CD14-positive monocyte (primary cell): ENCODE data around the gene P3H2. TPM values are rescaled to one million over a fixed set of nuclear protein-coding genes. Genes with fewer than 3 reads are reported as not detected.

ENCODE experiments used
- DNase-seq, 3 donors: peaks; one replicate each; pipeline ENCODE4 v3.0.0-alpha.2; 2011 to 2022
- H2AFZ ChIP-seq: 2 replicates; pipeline ENCODE4 v1.6.0; 2012; ENCODE audit warnings: mild to moderate bottlenecking, low read depth, low read length, inconsistent platforms; ENCODE audit not compliant: insufficient read depth, poor library complexity, severe bottlenecking
- H3K27ac ChIP-seq, 2 donors: 1 replicate in 1 of 2; 2 replicates in 1 of 2; pipeline ENCODE4 v1.5.1; 2012 to 2013; ENCODE audit warnings: low read length in 2 of 2, control low read depth in 1 of 2, inconsistent platforms in 1 of 2, low read depth in 1 of 2, mild to moderate bottlenecking in 1 of 2
- H3K27me3 ChIP-seq, 2 donors: one replicate each; pipeline versions ENCODE4 v1.6.0 to v1.6.1; 2011 to 2013; ENCODE audit warnings: low read length in 2 of 2; ENCODE audit not compliant: control insufficient read depth in 2 of 2, insufficient read depth in 2 of 2
- H3K36me3 ChIP-seq, 2 donors: replicated peaks in 1 of 2; 1 replicate in 1 of 2; 2 replicates in 1 of 2; pipeline versions ENCODE4 v1.5.1 to v1.6.1; 2012 to 2013; ENCODE audit warnings: low read length in 2 of 2, control low read depth in 1 of 2, inconsistent platforms in 1 of 2, mild to moderate bottlenecking in 1 of 2; ENCODE audit not compliant: insufficient read depth in 2 of 2, control insufficient read depth in 1 of 2
- H3K4me1 ChIP-seq, 2 donors: 1 replicate in 1 of 2; 2 replicates in 1 of 2; pipeline versions ENCODE4 v1.5.1 to v1.6.1; 2012 to 2013; ENCODE audit warnings: low read length in 2 of 2, control low read depth in 1 of 2, inconsistent platforms in 1 of 2, mild to moderate bottlenecking in 1 of 2, moderate library complexity in 1 of 2; ENCODE audit not compliant: insufficient read depth in 2 of 2, control insufficient read depth in 1 of 2
- H3K4me2 ChIP-seq: replicated peaks from 2 replicates; pipeline ENCODE3; 2012; ENCODE audit warnings: low read length, moderate library complexity, mild to moderate bottlenecking; ENCODE audit not compliant: poor library complexity, severe bottlenecking; ENCODE audit errors: extremely low read depth
- H3K4me3 ChIP-seq, 3 experiments: fragments of 200-600 bp in 1 of 3; sonication (generic) in 1 of 3; replicated peaks in 1 of 3; 1 replicate in 2 of 3; 2 replicates in 1 of 3; pipeline ENCODE4 v1.5.1; 2011 to 2013; ENCODE audit warnings: low read length in 3 of 3, mild to moderate bottlenecking in 3 of 3, control low read depth in 2 of 3, low read depth in 2 of 3, inconsistent platforms in 1 of 3, moderate library complexity in 1 of 3
- H3K79me2 ChIP-seq: 2 replicates; pipeline ENCODE4 v1.6.0; 2012; ENCODE audit warnings: mild to moderate bottlenecking, control low read depth, inconsistent platforms, low read length, moderate library complexity; ENCODE audit not compliant: insufficient read depth
- H3K9ac ChIP-seq: 2 replicates; pipeline ENCODE4 v1.6.0; 2017; ENCODE audit warnings: low read length, mild to moderate bottlenecking; ENCODE audit not compliant: insufficient read depth, poor library complexity, severe bottlenecking
- H3K9me3 ChIP-seq, 2 donors: replicated peaks in 1 of 2; 1 replicate in 1 of 2; 2 replicates in 1 of 2; pipeline versions ENCODE4 v1.5.1 to v1.6.1; 2012 to 2013; ENCODE audit warnings: low read length in 2 of 2, control low read depth in 1 of 2; ENCODE audit not compliant: control insufficient read depth in 1 of 2, insufficient read depth in 1 of 2
- H4K20me1 ChIP-seq: 2 replicates; pipeline ENCODE4 v1.6.0; 2012; ENCODE audit warnings: mild to moderate bottlenecking, low read length, control low read depth, moderate library complexity; ENCODE audit not compliant: insufficient read depth
- H3K27ac Mint-ChIP-seq, 7 donors: one replicate each; pipeline ENCODE4 v1.8.0; 2020; ENCODE audit warnings: mild to moderate bottlenecking in 7 of 7, mixed read lengths in 7 of 7, moderate library complexity in 6 of 7, inconsistent platforms in 2 of 7
- H3K27me3 Mint-ChIP-seq, 3 donors: one replicate each; pipeline ENCODE4 v1.8.0; 2021 to 2022; ENCODE audit warnings: low read depth in 3 of 3, mild to moderate bottlenecking in 3 of 3, mixed read lengths in 3 of 3, moderate library complexity in 3 of 3, inconsistent platforms in 1 of 3
- H3K36me3 Mint-ChIP-seq, 2 donors: one replicate each; pipeline ENCODE4 v1.8.0; 2020; ENCODE audit warnings: mixed read lengths in 2 of 2, inconsistent platforms in 1 of 2, mild to moderate bottlenecking in 1 of 2
- H3K4me1 Mint-ChIP-seq: one replicate; pipeline ENCODE4 v1.8.0; 2020; ENCODE audit warnings: mild to moderate bottlenecking, mixed read lengths
- H3K4me3 Mint-ChIP-seq, 2 donors: one replicate each; pipeline ENCODE4 v1.8.0; 2020; ENCODE audit warnings: mild to moderate bottlenecking in 2 of 2, mixed read lengths in 2 of 2, moderate library complexity in 1 of 2
- H3K9me3 Mint-ChIP-seq, 7 donors: one replicate each; pipeline ENCODE4 v1.8.0; 2020 to 2022; ENCODE audit warnings: mixed read lengths in 7 of 7, mild to moderate bottlenecking in 6 of 7, moderate library complexity in 6 of 7, inconsistent platforms in 2 of 7
- CTCF ChIP-seq: fragments of 200-600 bp; IDR thresholded peaks from one replicate; pipeline ENCODE4 v1.8.0; 2022; ENCODE audit warnings: antibody characterized with exemption, mild to moderate bottlenecking
- WGBS: methylation state at CpG from one replicate; pipeline ENCODE4 v1.1.5; 2013; ENCODE audit warnings: missing lambda C conversion rate; ENCODE audit not compliant: insufficient coverage; 5-methylcytosine and 5-hydroxymethylcytosine counted together
- intact Hi-C, 2 donors: fragments of 100-400 bp; cut with micrococcal nuclease; formaldehyde crosslinking; loops; one replicate each; pipeline versions ENCODE4 v1.15.0 to v1.15.1; 2023
- polyA plus RNA-seq, 3 donors: library from polyadenylated mRNA; depleted of rRNA in 1 of 3; unstranded in 2 of 3; stranded (reverse) in 1 of 3; fragments of 300-500 nt in 2 of 3; fragments of >200 nt in 1 of 3; fragmentation: Illumina TruSeq in 2 of 3; gene quantifications; 1 replicate in 2 of 3; 2 replicates in 1 of 3; pipeline ENCODE4 v1.2.3, GENCODE V29; 2012 to 2021

P3H2 gene
- polyA plus RNA-seq, 3 donors = 0.25 to 0.31 (median 0.27) TPM

DNA sequence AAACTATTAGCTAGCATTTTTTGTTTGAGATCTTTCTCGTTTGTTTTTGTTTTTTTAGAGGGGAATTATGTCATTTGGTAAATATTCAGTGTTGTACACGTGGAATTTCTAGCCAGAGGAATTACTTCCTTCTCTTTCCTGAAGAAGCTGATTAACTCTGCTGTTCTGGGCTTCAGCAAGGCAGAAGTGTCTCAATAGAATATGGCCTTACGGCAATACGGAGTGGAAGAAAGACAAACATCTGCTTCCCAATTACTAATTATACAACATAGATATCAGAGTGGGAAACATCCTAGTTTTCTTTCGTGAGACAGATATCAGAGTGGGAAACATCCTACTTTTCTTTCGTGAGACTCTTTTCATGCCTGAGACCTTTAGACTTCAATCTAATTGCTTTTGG, 11.9 kb downstream of the P3H2 start:
- peaks cover 0 to 4% (median 2%) of the 10 kb centered on the region in 7 donors for H3K9me3 Mint-ChIP-seq
- no peak for DNase-seq
- Histone ChIP-seq H3K36me3 (no peaks in the 10 kb centered on the region), H3K27me3 (no peaks in the 10 kb centered on the region), H3K4me1 (peaks cover 0 to 6% of the 10 kb centered on the region in 2 donors), H3K4me2 (no peak overlapping the region), H3K79me2 (no peaks in the 10 kb centered on the region), H3K9me3 (no peaks in the 10 kb centered on the region), H3K27ac (no peak overlapping the region), H3K9ac (no peak overlapping the region), H4K20me1 (no peaks in the 10 kb centered on the region), H3K4me3 (no peak overlapping the region), H2AFZ (no peak overlapping the region)
- no peak overlapping the region for H3K27ac Mint-ChIP-seq
- peaks cover 0 to 1% of the 10 kb centered on the region in 2 donors for H3K36me3 Mint-ChIP-seq
- H3K4me1 Mint-ChIP-seq = peaks cover 8% of the 10 kb centered on the region
- H3K4me3 Mint-ChIP-seq = no peak overlapping the region
- intact Hi-C loops = no loop called here
- 95% methylated on average over 2 of the region's 6 CpGs for WGBS
- peaks cover 2 to 3% (median 3%) of the 10 kb centered on the region in 3 donors for H3K27me3 Mint-ChIP-seq
- no peak for TF ChIP-seq CTCF

- H3K36me3 ChIP-seq = no peaks in the 10 kb centered on the region
- intact Hi-C loops = no loop called here
- WGBS = no CpG with 5 or more reads among the region's 1 CpG
- H2AFZ ChIP-seq = no peak overlapping the region
- DNase-seq = no peak
- no peaks in the 10 kb centered on the region for H3K79me2 ChIP-seq
- Mint-ChIP-seq H3K27me3 (peaks cover 0 to 3% (median 2%) of the 10 kb centered on the region in 3 donors), H3K27ac (peak overlapping the region in 1 of 7 donors; percentile 0), H3K9me3 (no peaks in the 10 kb centered on the region), H3K36me3 (peaks cover 0 to 1% of the 10 kb centered on the region in 2 donors), H3K4me1 (peaks cover 26% of the 10 kb centered on the region), H3K4me3 (no peak overlapping the region)
- no peak overlapping the region for H3K9ac ChIP-seq
- H3K4me1 ChIP-seq = peaks cover 17 to 18% of the 10 kb centered on the region in 2 donors
- H3K27me3 ChIP-seq = no peaks in the 10 kb centered on the region
- no peak overlapping the region for H3K27ac ChIP-seq
- H3K9me3 ChIP-seq = no peaks in the 10 kb centered on the region
- H3K4me2 ChIP-seq = no peak overlapping the region
- no peak overlapping the region for H3K4me3 ChIP-seq
- no peak for TF ChIP-seq CTCF
- no peaks in the 10 kb centered on the region for H4K20me1 ChIP-seq
Observed at GRCh38 chr3:190105876-190106275, 14.8 kb downstream of the P3H2 start.
